CD14-positive monocyte (primary cell): ENCODE data around the gene PLXNA1. TPM values are rescaled to one million over a fixed set of nuclear protein-coding genes. Genes with fewer than 3 reads are reported as not detected.

ENCODE experiments used
- DNase-seq, 3 donors: peaks; one replicate each; pipeline ENCODE4 v3.0.0-alpha.2; 2011 to 2022
- H2AFZ ChIP-seq: 2 replicates; pipeline ENCODE4 v1.6.0; 2012; ENCODE audit warnings: mild to moderate bottlenecking, low read depth, low read length, inconsistent platforms; ENCODE audit not compliant: insufficient read depth, poor library complexity, severe bottlenecking
- H3K27ac ChIP-seq, 2 donors: 1 replicate in 1 of 2; 2 replicates in 1 of 2; pipeline ENCODE4 v1.5.1; 2012 to 2013; ENCODE audit warnings: low read length in 2 of 2, control low read depth in 1 of 2, inconsistent platforms in 1 of 2, low read depth in 1 of 2, mild to moderate bottlenecking in 1 of 2
- H3K27me3 ChIP-seq, 2 donors: one replicate each; pipeline versions ENCODE4 v1.6.0 to v1.6.1; 2011 to 2013; ENCODE audit warnings: low read length in 2 of 2; ENCODE audit not compliant: control insufficient read depth in 2 of 2, insufficient read depth in 2 of 2
- H3K36me3 ChIP-seq, 2 donors: replicated peaks in 1 of 2; 1 replicate in 1 of 2; 2 replicates in 1 of 2; pipeline versions ENCODE4 v1.5.1 to v1.6.1; 2012 to 2013; ENCODE audit warnings: low read length in 2 of 2, control low read depth in 1 of 2, inconsistent platforms in 1 of 2, mild to moderate bottlenecking in 1 of 2; ENCODE audit not compliant: insufficient read depth in 2 of 2, control insufficient read depth in 1 of 2
- H3K4me1 ChIP-seq, 2 donors: 1 replicate in 1 of 2; 2 replicates in 1 of 2; pipeline versions ENCODE4 v1.5.1 to v1.6.1; 2012 to 2013; ENCODE audit warnings: low read length in 2 of 2, control low read depth in 1 of 2, inconsistent platforms in 1 of 2, mild to moderate bottlenecking in 1 of 2, moderate library complexity in 1 of 2; ENCODE audit not compliant: insufficient read depth in 2 of 2, control insufficient read depth in 1 of 2
- H3K4me2 ChIP-seq: replicated peaks from 2 replicates; pipeline ENCODE3; 2012; ENCODE audit warnings: low read length, moderate library complexity, mild to moderate bottlenecking; ENCODE audit not compliant: poor library complexity, severe bottlenecking; ENCODE audit errors: extremely low read depth
- H3K4me3 ChIP-seq, 3 experiments: fragments of 200-600 bp in 1 of 3; sonication (generic) in 1 of 3; replicated peaks in 1 of 3; 1 replicate in 2 of 3; 2 replicates in 1 of 3; pipeline ENCODE4 v1.5.1; 2011 to 2013; ENCODE audit warnings: low read length in 3 of 3, mild to moderate bottlenecking in 3 of 3, control low read depth in 2 of 3, low read depth in 2 of 3, inconsistent platforms in 1 of 3, moderate library complexity in 1 of 3
- H3K79me2 ChIP-seq: 2 replicates; pipeline ENCODE4 v1.6.0; 2012; ENCODE audit warnings: mild to moderate bottlenecking, control low read depth, inconsistent platforms, low read length, moderate library complexity; ENCODE audit not compliant: insufficient read depth
- H3K9ac ChIP-seq: 2 replicates; pipeline ENCODE4 v1.6.0; 2017; ENCODE audit warnings: low read length, mild to moderate bottlenecking; ENCODE audit not compliant: insufficient read depth, poor library complexity, severe bottlenecking
- H3K9me3 ChIP-seq, 2 donors: replicated peaks in 1 of 2; 1 replicate in 1 of 2; 2 replicates in 1 of 2; pipeline versions ENCODE4 v1.5.1 to v1.6.1; 2012 to 2013; ENCODE audit warnings: low read length in 2 of 2, control low read depth in 1 of 2; ENCODE audit not compliant: control insufficient read depth in 1 of 2, insufficient read depth in 1 of 2
- H4K20me1 ChIP-seq: 2 replicates; pipeline ENCODE4 v1.6.0; 2012; ENCODE audit warnings: mild to moderate bottlenecking, low read length, control low read depth, moderate library complexity; ENCODE audit not compliant: insufficient read depth
- H3K27ac Mint-ChIP-seq, 7 donors: one replicate each; pipeline ENCODE4 v1.8.0; 2020; ENCODE audit warnings: mild to moderate bottlenecking in 7 of 7, mixed read lengths in 7 of 7, moderate library complexity in 6 of 7, inconsistent platforms in 2 of 7
- H3K27me3 Mint-ChIP-seq, 3 donors: one replicate each; pipeline ENCODE4 v1.8.0; 2021 to 2022; ENCODE audit warnings: low read depth in 3 of 3, mild to moderate bottlenecking in 3 of 3, mixed read lengths in 3 of 3, moderate library complexity in 3 of 3, inconsistent platforms in 1 of 3
- H3K36me3 Mint-ChIP-seq, 2 donors: one replicate each; pipeline ENCODE4 v1.8.0; 2020; ENCODE audit warnings: mixed read lengths in 2 of 2, inconsistent platforms in 1 of 2, mild to moderate bottlenecking in 1 of 2
- H3K4me1 Mint-ChIP-seq: one replicate; pipeline ENCODE4 v1.8.0; 2020; ENCODE audit warnings: mild to moderate bottlenecking, mixed read lengths
- H3K4me3 Mint-ChIP-seq, 2 donors: one replicate each; pipeline ENCODE4 v1.8.0; 2020; ENCODE audit warnings: mild to moderate bottlenecking in 2 of 2, mixed read lengths in 2 of 2, moderate library complexity in 1 of 2
- H3K9me3 Mint-ChIP-seq, 7 donors: one replicate each; pipeline ENCODE4 v1.8.0; 2020 to 2022; ENCODE audit warnings: mixed read lengths in 7 of 7, mild to moderate bottlenecking in 6 of 7, moderate library complexity in 6 of 7, inconsistent platforms in 2 of 7
- CTCF ChIP-seq: fragments of 200-600 bp; IDR thresholded peaks from one replicate; pipeline ENCODE4 v1.8.0; 2022; ENCODE audit warnings: antibody characterized with exemption, mild to moderate bottlenecking
- WGBS: methylation state at CpG from one replicate; pipeline ENCODE4 v1.1.5; 2013; ENCODE audit warnings: missing lambda C conversion rate; ENCODE audit not compliant: insufficient coverage; 5-methylcytosine and 5-hydroxymethylcytosine counted together
- intact Hi-C, 2 donors: fragments of 100-400 bp; cut with micrococcal nuclease; formaldehyde crosslinking; loops; one replicate each; pipeline versions ENCODE4 v1.15.0 to v1.15.1; 2023
- polyA plus RNA-seq, 3 donors: library from polyadenylated mRNA; depleted of rRNA in 1 of 3; unstranded in 2 of 3; stranded (reverse) in 1 of 3; fragments of 300-500 nt in 2 of 3; fragments of >200 nt in 1 of 3; fragmentation: Illumina TruSeq in 2 of 3; gene quantifications; 1 replicate in 2 of 3; 2 replicates in 1 of 3; pipeline ENCODE4 v1.2.3, GENCODE V29; 2012 to 2021

The PLXNA1 gene
- polyA plus RNA-seq, 3 donors: 2.7 TPM; not detected in 2

GRCh38 chr3:127025456-127025855, 42.5 kb downstream of the PLXNA1 start:
- Histone ChIP-seq H4K20me1 (no peaks in the 10 kb centered on the region), H3K79me2 (no peaks in the 10 kb centered on the region), H3K4me1 (no peaks in the 10 kb centered on the region), H3K27ac (no peak overlapping the region), H3K9me3 (no peaks in the 10 kb centered on the region), H3K4me3 (no peak overlapping the region), H3K27me3 (no peaks in the 10 kb centered on the region), H3K4me2 (no peak overlapping the region), H3K36me3 (no peaks in the 10 kb centered on the region), H2AFZ (no peak overlapping the region), H3K9ac (no peak overlapping the region)
- H3K27me3 Mint-ChIP-seq: peaks cover 0 to 2% (median 2%) of the 10 kb centered on the region in 3 donors
- no peak for DNase-seq
- H3K4me1 Mint-ChIP-seq: peaks cover 2% of the 10 kb centered on the region
- H3K27ac Mint-ChIP-seq: peak overlapping the region in 1 of 7 donors; percentile 18
- 0% methylated on average over 1 of the region's 3 CpGs for WGBS
- intact Hi-C loops: no loop called here
- no peak for TF ChIP-seq CTCF
- H3K4me3 Mint-ChIP-seq: no peak overlapping the region
- peaks cover 0 to 2% (median 0%) of the 10 kb centered on the region in 7 donors for H3K9me3 Mint-ChIP-seq
- no peaks in the 10 kb centered on the region for H3K36me3 Mint-ChIP-seq

GRCh38 chr3:127026036-127026435, 43.1 kb downstream of the PLXNA1 start:
- H3K4me2 ChIP-seq: no peak overlapping the region
- Mint-ChIP-seq H3K4me3 (peak overlapping the region in 1 of 2 donors; percentile 20), H3K9me3 (peaks cover 0 to 2% (median 0%) of the 10 kb centered on the region in 7 donors), H3K27ac (no peak overlapping the region), H3K27me3 (peaks cover 0 to 2% (median 2%) of the 10 kb centered on the region in 3 donors), H3K4me1 (peaks cover 2% of the 10 kb centered on the region), H3K36me3 (no peaks in the 10 kb centered on the region)
- no peak overlapping the region for H3K27ac ChIP-seq
- H3K4me3 ChIP-seq: no peak overlapping the region
- H3K79me2 ChIP-seq: no peaks in the 10 kb centered on the region
- H3K9ac ChIP-seq: no peak overlapping the region
- no peak for TF ChIP-seq CTCF
- no peaks in the 10 kb centered on the region for H3K36me3 ChIP-seq
- H2AFZ ChIP-seq: no peak overlapping the region
- WGBS: 100% methylated on average over 1 of the region's 5 CpGs
- H3K4me1 ChIP-seq: no peaks in the 10 kb centered on the region
- H3K9me3 ChIP-seq: no peaks in the 10 kb centered on the region
- no peaks in the 10 kb centered on the region for H4K20me1 ChIP-seq
- no peak for DNase-seq
- intact Hi-C loops: no loop called here
- H3K27me3 ChIP-seq: no peaks in the 10 kb centered on the region
